SK-N-SH (cell line): ENCODE measurements around the gene RASL11B.

ENCODE experiments used
- CHD2 ChIP-seq: fragments of 150-350 bp; IDR thresholded peaks from 2 replicates; pipeline ENCODE4 v1.6.1; 2018; ENCODE audit warnings: low read length; ENCODE audit not compliant: partially characterized antibody
- CTCF ChIP-seq: fragments of 200-600 bp; sonication (generic); IDR thresholded peaks from 2 replicates; pipeline ENCODE4 v1.6.1; 2017; ENCODE audit warnings: antibody characterized with exemption, mild to moderate bottlenecking, moderate library complexity
- EZH2phosphoT487 ChIP-seq: fragments of 200-600 bp; sonication (generic); IDR thresholded peaks from 2 replicates; pipeline ENCODE4 v1.6.1; 2017; ENCODE audit warnings: low read depth, mixed run types, mild to moderate bottlenecking, antibody characterized with exemption, moderate library complexity, borderline replicate concordance
- JUND ChIP-seq: IDR thresholded peaks from 2 replicates; pipeline ENCODE4 v1.4.0; 2012
- MEF2A ChIP-seq: IDR thresholded peaks from 2 replicates; pipeline ENCODE4 v1.4.0; 2012; ENCODE audit warnings: low read depth, borderline replicate concordance
- NRF1 ChIP-seq: IDR thresholded peaks from 2 replicates; pipeline ENCODE4 v1.6.1; 2012; ENCODE audit warnings: low read depth, mild to moderate bottlenecking, low read length
- POLR2AphosphoS5 ChIP-seq: IDR thresholded peaks from 2 replicates; pipeline ENCODE4 v1.6.1; 2012; ENCODE audit warnings: low read depth, low read length
- RAD21 ChIP-seq: IDR thresholded peaks from 2 replicates; pipeline ENCODE4 v1.6.1; 2012; ENCODE audit warnings: mild to moderate bottlenecking, low read length
- TAF1 ChIP-seq: IDR thresholded peaks from 2 replicates; pipeline ENCODE4 v1.6.1; 2012; ENCODE audit warnings: low read depth, mild to moderate bottlenecking, low read length, moderate library complexity, borderline replicate concordance
- TCF12 ChIP-seq: IDR thresholded peaks from 2 replicates; pipeline ENCODE4 v1.4.0; 2012
- YY1 ChIP-seq: IDR thresholded peaks from 2 replicates; pipeline ENCODE4 v1.4.0; 2012; ENCODE audit warnings: low read depth, mild to moderate bottlenecking

- TF ChIP-seq CTCF: no peak
- no peak for TF ChIP-seq POLR2AphosphoS5
- no peak for TF ChIP-seq JUND
- no peak for TF ChIP-seq CHD2
- TF ChIP-seq TCF12: no peak
- no peak for TF ChIP-seq EZH2phosphoT487
- no peak for TF ChIP-seq TAF1
- no peak for TF ChIP-seq YY1
- no peak for TF ChIP-seq RAD21
- TF ChIP-seq MEF2A: no peak
- TF ChIP-seq NRF1: no peak
Observed at GRCh38 chr4:52879471-52879870, 17.4 kb downstream of the RASL11B start.
